GM18511 (cell line): Measurements from ENCODE around the gene SLC25A26.
A peak's percentile ranks its signal among the peaks of the same experiment; 100 is the strongest.

ENCODE experiments used
- ATAC-seq: cut with Tn5 transposase; IDR thresholded peaks from one replicate; pipeline ENCODE4 v1.9.1; 2021; ENCODE audit warnings: mild to moderate bottlenecking, moderate library complexity; ENCODE audit not compliant: unreplicated experiment

Gene SLC25A26

GRCh38 chr3:66367979-66368378 is 147.2 kb downstream of the SLC25A26 start:
- ATAC-seq, result no peak

- ATAC-seq, result no peak
These were observed 149.4 kb downstream of the SLC25A26 start for GRCh38 chr3:66370179-66370578.

GRCh38 chr3:66371432-66371831 is 150.6 kb downstream of the SLC25A26 start:
- ATAC-seq, result no peak

GRCh38 chr3:66372681-66373350 is 152.0 kb downstream of the SLC25A26 start:
- no peak for ATAC-seq

GRCh38 chr3:66376568-66376967 is 155.8 kb downstream of the SLC25A26 start:
- ATAC-seq, result no peak

- ATAC-seq, result no peak
These were observed 157.0 kb downstream of the SLC25A26 start for GRCh38 chr3:66377800-66378199.

GRCh38 chr3:66378256-66378655 is 157.5 kb downstream of the SLC25A26 start:
- ATAC-seq, result no peak

- ATAC-seq, result no peak
These were observed 158.8 kb downstream of the SLC25A26 start for GRCh38 chr3:66379565-66379964.

- ATAC-seq, result no peak
These were observed 159.6 kb downstream of the SLC25A26 start for GRCh38 chr3:66380200-66380932.

GRCh38 chr3:66381626-66382025 is 160.8 kb downstream of the SLC25A26 start:
- ATAC-seq, result no peak

GRCh38 chr3:66382142-66382541 is 161.3 kb downstream of the SLC25A26 start:
- no peak for ATAC-seq

GRCh38 chr3:66383023-66383422 is 162.2 kb downstream of the SLC25A26 start:
- no peak for ATAC-seq

- ATAC-seq, result no peak
These were observed 163.4 kb downstream of the SLC25A26 start for GRCh38 chr3:66383998-66384745.

- ATAC-seq, result no peak
These were observed 164.3 kb downstream of the SLC25A26 start for GRCh38 chr3:66385066-66385465.

GRCh38 chr3:66386011-66386924 is 165.5 kb downstream of the SLC25A26 start:
- ATAC-seq, result peak; percentile 87

GRCh38 chr3:66386925-66387650 is 166.3 kb downstream of the SLC25A26 start:
- ATAC-seq, result peak; percentile 49

- peak; percentile 27 for ATAC-seq
These were observed 169.2 kb downstream of the SLC25A26 start for GRCh38 chr3:66390013-66390412.

GRCh38 chr3:66392512-66392911 is 171.7 kb downstream of the SLC25A26 start:
- ATAC-seq, result no peak

- no peak for ATAC-seq
These were observed 172.1 kb downstream of the SLC25A26 start for GRCh38 chr3:66392966-66393332.
